Measurements from ENCODE around the gene SUGCT.

GRCh38 chr7:40742270-40742669 is 607.5 kb downstream of the SUGCT start:
- no peak for TF ChIP-seq CTCF (IDR thresholded peaks at IDR 0.05; ENCODE audit: insufficient read depth, low read length)
- TF ChIP-seq, protein P1, sequence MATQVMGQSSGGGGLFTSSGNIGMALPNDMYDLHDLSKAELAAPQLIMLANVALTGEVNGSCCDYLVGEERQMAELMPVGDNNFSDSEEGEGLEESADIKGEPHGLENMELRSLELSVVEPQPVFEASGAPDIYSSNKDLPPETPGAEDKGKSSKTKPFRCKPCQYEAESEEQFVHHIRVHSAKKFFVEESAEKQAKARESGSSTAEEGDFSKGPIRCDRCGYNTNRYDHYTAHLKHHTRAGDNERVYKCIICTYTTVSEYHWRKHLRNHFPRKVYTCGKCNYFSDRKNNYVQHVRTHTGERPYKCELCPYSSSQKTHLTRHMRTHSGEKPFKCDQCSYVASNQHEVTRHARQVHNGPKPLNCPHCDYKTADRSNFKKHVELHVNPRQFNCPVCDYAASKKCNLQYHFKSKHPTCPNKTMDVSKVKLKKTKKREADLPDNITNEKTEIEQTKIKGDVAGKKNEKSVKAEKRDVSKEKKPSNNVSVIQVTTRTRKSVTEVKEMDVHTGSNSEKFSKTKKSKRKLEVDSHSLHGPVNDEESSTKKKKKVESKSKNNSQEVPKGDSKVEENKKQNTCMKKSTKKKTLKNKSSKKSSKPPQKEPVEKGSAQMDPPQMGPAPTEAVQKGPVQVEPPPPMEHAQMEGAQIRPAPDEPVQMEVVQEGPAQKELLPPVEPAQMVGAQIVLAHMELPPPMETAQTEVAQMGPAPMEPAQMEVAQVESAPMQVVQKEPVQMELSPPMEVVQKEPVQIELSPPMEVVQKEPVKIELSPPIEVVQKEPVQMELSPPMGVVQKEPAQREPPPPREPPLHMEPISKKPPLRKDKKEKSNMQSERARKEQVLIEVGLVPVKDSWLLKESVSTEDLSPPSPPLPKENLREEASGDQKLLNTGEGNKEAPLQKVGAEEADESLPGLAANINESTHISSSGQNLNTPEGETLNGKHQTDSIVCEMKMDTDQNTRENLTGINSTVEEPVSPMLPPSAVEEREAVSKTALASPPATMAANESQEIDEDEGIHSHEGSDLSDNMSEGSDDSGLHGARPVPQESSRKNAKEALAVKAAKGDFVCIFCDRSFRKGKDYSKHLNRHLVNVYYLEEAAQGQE (IDR thresholded peaks at IDR 0.05; ENCODE audit: insufficient replicate concordance, low read depth) = no peak
